ENCODE measurements around the gene ACBD3.

The ACBD3 gene

DNA sequence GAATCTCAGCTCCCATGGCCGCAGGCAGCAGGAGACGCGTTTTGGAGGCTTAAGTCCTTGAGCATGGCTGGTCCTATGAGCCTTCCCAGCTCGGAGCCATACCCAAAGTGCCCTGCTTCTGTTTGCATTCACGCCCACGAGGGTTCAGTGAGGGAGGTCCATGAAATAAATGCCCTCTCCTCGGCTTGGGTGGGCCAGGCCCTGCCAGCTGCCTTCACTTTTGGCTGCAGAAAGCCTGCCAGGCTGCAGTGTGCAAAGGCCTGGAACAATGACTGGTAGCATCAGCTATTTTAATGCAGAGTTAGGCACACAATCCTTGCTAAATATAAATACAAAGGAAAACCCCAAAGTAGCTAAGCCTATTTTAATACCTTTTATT lies 74.7 kb downstream of the ACBD3 start:
- DNase-seq (ENCODE audit: low spot score) = no peak

DNA sequence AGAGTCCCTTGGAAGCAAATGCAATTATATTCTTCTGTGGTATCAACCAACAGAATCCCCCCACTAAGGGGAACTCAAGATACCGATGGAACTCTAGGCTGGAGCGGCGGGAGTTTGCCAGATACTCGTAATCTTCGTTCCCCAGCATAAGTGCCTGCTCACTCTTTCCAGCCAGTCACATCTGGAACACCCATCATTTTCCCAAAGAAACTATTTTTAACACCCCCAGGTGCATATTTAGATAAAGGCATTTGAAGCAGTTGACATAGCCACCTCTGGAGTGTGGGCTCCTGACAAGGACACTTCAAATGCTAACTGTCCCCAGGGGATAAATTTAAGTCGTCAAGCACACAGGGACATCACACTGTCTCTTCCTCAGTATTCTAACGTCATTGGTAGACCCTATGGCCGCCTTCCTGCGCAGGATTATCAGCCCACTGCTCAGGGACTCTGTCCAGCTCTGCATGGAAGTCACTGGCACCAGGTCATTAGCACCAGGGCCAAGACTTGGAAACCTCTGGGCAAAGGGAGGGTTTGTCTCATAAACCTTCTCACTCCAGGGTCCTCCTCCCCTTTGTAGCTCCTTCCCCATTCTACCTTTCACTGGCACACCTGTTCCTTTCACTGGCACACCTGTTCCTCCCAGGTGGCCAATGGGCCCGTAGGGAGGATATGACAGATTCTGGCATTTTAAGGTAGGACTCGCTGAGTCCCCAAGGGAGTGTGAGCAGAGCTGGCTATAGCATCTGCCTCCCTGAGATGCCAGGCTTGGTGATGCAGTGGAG lies 75.3 kb downstream of the ACBD3 start:
- no peak for DNase-seq (ENCODE audit: low spot score)

DNA sequence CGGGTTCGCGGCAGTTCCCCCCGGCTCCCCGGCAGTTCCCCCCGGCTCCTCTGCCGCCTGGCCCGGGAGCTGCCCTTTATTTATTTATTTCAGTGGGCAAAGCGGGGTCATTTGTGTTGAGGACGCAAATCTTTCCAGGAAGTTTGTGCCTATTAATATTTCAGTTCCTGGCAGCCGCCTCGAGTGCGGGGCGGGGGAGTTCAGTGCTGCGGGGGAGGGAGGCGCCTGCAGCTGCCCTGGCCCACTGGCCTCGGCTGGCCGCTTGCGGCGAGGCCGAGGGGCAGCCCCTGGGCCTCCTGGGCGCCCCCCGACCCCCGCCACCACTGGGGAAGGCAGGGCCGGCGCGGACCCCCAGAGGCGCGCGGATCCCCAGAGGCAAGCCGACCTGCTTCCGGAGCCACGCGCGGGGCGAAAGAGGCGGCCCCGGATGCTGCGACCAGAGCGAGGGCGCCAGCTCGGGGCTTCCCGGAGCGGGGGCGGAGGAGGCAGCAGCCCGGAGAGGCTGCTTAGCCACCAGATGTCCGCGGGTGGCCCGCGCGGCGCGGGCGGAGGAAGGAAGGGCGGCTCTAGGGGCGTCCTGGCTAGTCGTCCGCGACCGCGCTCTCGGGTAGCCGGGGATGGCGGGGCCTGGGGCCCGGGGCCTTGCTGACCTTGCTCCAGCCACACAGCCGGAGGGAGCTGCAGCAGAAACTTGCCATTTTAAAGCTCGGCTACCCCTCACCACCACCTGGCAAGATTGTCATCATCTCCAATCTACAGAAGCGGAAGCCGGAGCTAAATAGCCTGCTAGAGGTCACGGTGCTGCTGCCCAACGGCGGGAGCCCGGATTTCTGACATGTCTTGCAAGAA lies 76.1 kb downstream of the ACBD3 start:
- peak; percentile 40 for DNase-seq (ENCODE audit: low spot score)

DNA sequence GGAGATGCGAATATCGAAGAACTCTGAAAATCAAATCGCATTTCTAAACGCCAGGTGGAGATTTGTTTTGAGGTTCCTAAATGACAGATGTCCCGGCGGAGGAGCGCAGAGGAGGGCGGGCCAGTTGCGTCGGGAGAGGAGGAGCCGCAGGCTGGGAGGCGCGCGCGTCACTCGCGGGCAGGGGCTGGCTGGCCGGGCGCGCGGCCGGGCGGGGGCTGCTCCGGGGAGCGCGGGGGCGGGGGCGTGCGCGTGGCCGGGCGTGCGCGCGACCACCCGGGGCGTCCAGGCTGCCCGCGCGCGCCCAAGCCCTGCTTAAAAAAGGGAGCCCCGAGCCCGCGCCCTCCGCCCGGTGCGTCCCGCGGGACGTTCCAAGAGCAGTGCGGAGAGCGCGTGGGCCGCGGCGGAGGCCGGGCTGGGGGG lies 76.7 kb downstream of the ACBD3 start:
- DNase-seq (ENCODE audit: low spot score) = peak; percentile 76

DNA sequence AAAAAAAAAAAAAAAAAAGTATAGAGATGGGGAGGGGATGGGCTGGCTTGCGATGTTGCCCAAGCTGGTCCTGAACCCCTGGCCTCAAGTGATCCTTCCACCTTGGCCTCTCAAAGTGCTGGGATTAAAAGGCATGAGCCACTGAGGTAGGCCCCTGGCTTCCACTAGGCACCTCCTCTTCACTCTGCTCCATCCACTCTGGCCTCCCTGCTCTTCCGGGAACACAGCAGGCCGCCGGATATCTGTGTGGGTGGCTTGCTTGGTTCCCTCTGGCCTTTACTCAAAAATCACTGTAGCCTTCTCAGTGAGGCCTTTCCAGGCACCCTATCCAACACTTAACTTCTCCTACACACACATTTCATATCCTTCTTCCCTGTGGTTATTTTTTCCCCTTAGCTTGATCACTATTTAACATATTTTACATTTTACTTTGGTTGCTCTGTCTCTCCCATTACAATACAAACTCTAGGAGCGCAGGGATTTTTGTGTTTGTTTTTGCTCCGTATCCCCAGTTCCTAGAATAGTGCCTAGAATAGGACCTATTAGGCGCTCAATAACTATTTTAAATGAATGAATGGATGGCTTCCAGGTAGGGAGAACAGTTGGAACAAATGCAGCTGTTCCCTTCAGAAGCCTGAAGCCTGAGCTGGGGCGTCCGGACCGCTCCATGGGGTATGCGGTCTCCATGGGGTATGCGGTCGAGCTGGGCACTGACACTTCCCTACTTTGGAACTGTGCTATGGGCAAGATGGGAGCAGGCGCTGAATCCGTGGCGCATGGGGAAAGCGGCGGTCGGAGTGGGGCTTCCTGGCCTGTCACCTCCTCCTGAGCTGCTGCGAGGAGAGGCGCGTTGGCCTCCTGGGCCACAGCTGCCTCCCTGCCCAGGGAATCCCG lies 77.4 kb downstream of the ACBD3 start:
- DNase-seq (ENCODE audit: low spot score) = no peak

DNA sequence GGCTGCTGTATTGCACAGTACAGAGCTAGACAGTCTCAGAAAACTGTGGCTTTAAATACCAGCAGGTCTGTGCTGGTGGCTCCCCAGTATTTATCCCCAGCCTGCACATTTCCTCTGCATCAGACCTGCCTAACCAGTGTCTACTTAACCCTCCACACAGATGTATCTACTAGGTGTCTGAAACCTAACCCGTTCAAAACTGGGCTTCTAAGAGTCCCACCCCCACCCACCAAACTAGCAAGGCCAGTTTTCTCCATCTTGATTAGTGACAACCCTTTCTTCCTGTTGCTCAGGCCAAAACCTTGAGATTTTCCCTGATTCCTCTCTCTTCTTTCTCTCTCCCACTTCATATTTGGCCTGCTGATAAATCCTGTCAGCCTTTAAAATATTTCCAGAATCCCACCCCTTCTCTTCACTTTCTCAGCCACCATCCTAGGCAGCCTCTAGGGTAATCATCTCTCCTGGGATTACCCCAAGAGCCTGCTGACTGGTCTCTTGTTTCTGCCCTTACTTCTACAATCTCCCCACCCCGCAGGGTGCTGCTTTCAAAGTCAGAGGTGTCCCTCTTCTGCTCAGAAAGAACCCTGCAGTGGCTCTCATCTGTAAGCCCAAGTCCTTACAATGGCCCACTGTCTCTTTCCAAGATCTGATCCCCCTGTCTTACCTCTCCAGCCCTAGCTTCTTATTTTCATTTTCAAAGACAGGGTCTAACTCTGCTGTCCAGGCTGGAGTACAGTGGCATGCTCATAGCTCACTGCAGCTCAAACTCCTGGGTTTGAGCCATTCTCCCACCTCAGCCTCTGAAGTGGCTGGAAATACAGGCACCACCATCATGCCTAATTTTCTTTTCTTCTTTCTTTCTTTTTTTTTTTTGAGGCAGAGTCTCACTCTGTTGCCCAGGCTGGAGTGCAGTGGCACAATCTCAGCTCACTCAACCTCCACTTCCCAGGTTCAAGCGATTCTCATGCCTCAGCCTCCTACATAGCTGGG lies 78.8 kb downstream of the ACBD3 start:
- no peak for DNase-seq (ENCODE audit: low spot score)

DNA sequence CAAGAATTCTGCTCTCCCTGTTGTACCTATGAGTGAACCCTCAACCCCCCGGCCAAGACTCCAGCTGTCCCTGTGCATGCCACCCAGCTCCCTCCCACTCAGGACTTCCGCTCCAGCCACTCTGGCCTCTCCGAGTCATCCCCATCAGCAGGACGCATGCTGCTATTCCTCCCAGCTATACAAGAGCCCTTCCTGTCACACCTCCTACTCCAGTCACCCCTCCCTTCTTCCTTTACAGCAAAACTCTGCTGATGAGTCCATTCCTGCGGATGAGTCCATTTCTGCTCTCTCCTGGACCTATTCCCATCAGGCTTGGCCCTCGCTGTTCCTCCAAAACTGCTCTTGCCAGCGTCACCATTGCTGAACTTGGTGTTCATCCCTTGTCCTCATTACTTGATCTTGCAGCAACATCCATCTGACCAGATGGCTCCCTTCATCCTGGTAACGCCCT lies 81.8 kb downstream of the ACBD3 start:
- no peak for DNase-seq (ENCODE audit: low spot score)

DNA sequence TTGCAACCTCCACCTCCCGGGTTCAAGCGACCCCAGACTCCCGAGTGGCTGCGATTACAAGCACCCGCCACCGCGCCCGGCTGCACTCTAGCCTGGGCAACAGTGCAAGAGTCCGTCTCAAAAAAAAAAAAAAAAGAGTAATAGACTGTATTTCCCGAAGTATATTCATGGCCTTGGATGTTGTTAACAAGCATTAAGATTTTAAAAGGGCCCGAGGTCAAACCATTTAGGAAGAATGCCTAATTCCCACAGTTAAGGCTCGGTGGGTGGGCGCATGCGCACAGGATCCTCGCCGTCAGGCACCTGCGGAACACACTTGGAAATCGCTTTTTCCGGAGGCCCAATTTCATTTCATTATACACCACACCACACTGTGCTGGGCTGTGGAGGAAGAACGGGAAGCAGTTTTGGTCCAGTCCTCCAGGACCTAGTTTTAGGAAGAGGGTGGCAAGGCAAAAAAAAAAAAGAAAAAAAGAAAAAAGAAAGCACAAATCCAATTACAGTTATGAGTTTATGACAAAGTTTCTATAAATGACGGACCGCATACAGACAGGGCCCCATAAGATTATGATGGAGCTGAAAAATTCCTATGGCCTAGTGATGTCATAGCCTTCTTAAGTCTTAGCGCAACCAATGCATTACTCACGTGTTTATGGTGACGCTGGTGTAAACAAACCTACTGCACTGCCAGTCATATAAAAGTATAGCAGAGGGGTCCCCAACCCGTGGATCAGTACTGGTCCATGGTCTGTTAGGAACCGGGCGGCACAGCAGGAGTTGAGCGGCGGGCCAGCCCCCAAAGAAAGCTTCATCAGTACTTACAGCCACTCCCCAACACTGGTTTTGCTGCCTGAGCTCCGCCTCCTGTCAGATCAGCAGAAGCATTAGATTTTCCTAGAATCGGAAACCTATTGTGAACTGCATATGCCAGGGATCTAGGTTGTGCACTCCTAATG lies 85.8 kb downstream of the ACBD3 start:
- no peak for DNase-seq (ENCODE audit: low spot score)

DNA sequence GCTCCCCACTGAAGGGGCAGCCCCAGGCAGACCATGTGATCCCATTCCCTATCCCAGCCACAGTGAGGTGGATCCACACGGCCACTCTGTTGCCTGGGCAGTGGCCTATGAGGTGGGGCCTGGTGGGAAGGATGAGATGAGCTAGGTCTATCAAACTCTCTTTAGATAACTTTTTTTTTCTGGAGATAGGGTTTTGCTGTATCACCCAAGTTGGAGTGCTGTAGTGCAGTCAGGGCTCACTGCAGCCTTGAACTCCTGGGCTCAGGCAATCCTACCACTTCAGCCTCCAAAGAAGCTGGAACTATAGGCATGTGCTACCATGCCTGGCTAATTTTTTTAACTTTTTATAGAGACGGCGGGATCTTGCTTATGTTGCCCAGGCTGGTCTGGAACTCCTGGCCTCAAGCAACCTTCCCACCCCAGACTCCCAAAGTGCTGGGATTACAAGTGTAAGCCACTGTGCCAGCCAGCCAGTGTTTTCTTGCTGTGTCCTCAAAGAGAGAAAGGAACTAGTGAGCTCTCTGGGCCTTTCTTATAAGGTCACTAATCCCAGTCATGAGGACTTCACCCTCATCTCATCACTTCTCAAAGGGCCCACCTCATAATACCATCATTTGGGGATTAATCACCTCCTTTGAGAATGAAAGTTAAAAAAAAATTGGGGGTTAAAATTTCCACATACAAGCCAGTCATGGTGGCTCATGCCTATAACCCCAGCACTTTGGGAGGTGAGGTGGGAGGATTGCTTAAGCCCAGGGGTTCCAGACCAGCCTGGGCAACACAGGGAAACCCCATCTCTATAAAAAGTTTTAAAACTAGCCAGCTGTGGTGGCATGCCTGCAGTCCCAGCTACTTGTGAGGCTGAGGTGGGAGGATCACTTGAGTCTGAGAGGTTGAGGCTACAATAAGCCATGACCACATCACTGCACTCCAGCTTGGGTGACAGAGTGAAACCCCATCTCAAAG lies 87.4 kb downstream of the ACBD3 start:
- DNase-seq (ENCODE audit: low spot score) = no peak

DNA sequence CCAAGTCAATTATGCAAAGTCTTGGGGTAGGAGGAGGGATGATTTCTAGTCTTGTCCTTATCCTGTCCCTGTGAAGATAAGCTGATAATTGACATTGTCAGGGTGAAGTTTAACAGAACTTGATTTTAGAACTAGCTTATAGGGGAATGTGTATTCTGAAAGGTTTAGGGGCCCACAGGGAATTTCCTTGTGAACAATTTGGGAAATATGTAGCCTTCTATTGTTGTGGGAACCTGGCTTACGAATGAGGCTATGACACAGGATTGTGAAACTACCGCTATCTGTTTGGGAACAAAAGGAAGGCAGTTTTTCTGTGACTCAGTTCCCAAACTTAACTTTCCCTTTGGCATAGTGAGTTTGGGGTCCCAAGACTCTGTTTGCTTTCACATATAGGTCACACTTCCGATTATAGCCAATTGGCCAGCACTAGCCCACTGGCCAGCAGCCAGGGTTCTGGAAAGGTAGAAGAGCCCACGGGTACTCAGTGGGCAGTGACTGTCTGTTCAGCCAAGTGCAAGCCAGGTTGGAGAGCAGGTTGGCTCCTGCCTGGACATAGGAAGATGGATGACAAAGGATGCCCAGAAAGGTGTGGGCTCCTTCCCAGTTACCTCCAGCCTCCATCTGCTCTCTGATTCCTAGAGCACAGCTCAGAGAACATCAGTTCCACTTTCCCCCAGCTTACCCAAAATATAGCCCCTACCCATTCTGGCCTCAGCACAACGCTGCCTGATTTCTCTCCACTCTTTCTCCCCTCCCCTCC lies 88.5 kb downstream of the ACBD3 start:
- no peak for DNase-seq (ENCODE audit: low spot score)

DNA sequence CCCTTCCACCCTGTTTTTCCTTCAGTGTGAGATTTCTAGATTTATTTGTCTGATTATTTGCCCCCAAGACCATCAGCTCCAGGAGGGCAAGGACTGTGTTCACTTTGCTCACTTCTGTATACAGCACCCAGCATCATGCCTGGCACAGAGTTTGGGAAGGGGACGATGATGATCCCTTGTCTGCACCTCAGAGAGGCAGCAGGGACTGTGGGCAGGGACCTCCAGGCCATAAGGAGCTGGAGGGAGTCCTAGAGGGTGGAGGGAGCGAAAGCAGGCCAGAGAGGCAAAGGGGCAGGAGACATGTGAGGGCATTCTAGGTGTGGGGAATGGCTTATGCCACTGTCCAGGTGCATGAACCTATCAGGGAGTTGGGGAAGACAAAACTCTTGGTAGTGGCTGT lies 91.3 kb downstream of the ACBD3 start:
- no peak for DNase-seq (ENCODE audit: low spot score)
